Measurements from ENCODE around the gene ALDH1L2.

ALDH1L2 gene

DNA sequence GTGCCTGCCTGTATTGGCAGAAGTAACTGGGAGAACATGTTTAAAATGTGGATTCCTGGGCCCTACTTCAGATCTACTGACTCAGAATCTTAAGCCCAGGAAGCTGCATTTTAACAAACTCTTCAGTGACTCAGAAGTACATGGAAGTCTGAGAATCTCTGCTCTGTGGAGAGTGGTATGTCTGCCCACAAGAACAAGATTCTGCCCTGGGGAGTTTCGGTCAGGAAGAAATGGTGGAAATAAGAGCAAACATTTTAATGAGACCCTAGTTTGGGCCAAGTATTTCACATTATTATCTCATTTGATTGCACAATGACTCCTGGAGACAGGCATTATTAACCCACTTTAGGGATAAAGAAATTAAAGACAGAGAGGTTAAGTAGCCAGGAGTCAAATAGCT, 8.2 kb downstream of the ALDH1L2 start:
- in situ Hi-C loops (cut with MboI; ENCODE audit: low sequenced_read_pairs, unreplicated experiment) = no loop called here
- TF ChIP-seq, protein P1, sequence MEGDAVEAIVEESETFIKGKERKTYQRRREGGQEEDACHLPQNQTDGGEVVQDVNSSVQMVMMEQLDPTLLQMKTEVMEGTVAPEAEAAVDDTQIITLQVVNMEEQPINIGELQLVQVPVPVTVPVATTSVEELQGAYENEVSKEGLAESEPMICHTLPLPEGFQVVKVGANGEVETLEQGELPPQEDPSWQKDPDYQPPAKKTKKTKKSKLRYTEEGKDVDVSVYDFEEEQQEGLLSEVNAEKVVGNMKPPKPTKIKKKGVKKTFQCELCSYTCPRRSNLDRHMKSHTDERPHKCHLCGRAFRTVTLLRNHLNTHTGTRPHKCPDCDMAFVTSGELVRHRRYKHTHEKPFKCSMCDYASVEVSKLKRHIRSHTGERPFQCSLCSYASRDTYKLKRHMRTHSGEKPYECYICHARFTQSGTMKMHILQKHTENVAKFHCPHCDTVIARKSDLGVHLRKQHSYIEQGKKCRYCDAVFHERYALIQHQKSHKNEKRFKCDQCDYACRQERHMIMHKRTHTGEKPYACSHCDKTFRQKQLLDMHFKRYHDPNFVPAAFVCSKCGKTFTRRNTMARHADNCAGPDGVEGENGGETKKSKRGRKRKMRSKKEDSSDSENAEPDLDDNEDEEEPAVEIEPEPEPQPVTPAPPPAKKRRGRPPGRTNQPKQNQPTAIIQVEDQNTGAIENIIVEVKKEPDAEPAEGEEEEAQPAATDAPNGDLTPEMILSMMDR (IDR thresholded peaks at IDR 0.05; ENCODE audit: borderline replicate concordance, control extremely low read depth, extremely low read depth, insufficient read depth, missing control alignments) = no peak
- no peak for DNase-seq (ENCODE audit: low spot score)

DNA sequence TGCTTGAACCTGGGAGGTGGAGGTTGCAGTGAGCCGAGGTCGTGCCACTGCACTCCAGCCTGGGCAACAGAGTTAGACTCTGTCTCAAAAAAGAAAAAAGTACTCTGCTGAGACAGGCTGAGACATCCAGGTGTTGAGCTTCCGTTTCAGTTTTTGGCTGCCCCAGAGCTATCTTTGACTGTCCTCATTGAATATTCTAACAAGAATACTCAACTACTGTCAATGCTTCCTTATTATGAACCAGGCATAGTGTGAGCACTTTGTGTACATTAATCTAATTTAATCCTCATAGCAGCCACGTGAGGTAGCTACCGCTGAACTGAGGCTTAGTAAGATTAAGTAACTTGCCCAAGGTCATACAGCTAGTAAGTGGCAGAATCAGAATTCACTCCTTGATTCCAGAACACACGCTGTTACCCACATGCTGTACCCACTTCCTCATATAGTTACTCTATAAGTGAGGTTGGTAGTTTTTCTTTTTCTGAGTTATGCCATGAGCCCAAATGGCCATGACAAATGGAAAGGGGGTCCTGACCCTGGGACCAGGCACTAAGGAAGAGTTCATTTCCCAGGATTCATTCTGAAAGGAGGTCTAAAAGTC, 11.3 kb downstream of the ALDH1L2 start:
- no peak for DNase-seq (ENCODE audit: low spot score)
- TF ChIP-seq, protein P1 (IDR thresholded peaks at IDR 0.05; ENCODE audit: borderline replicate concordance, control extremely low read depth, extremely low read depth, insufficient read depth, missing control alignments) = no peak
- in situ Hi-C loops (cut with MboI; ENCODE audit: low sequenced_read_pairs, unreplicated experiment) = loop anchor here (25.0 kb wide), 2 partner anchors 386 to 886 kb away; no protein-coding TSS in a partner anchor

DNA sequence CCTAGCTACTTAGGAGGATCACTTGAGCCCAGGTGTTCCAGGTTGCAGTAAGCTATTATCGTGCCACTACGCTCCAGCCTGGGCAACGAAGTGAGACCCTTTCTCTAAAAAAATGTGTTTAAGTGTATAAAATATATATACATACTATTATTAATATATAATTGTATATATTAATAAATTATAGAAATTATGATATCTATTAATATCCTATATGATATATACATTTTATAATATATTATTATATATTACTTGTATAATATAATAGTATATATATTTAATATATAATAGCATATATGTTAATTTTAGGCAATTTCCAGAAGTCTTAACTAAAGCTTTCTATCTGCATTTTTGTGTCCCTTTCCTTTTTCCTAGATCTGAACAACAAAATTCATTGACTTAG, 12.3 kb downstream of the ALDH1L2 start:
- no peak for DNase-seq (ENCODE audit: low spot score)
- TF ChIP-seq, protein P1 (IDR thresholded peaks at IDR 0.05; ENCODE audit: borderline replicate concordance, control extremely low read depth, extremely low read depth, insufficient read depth, missing control alignments) = no peak
- in situ Hi-C loops (cut with MboI; ENCODE audit: low sequenced_read_pairs, unreplicated experiment) = loop anchor here (25.0 kb wide), 2 partner anchors 385 to 885 kb away; no protein-coding TSS in a partner anchor

DNA sequence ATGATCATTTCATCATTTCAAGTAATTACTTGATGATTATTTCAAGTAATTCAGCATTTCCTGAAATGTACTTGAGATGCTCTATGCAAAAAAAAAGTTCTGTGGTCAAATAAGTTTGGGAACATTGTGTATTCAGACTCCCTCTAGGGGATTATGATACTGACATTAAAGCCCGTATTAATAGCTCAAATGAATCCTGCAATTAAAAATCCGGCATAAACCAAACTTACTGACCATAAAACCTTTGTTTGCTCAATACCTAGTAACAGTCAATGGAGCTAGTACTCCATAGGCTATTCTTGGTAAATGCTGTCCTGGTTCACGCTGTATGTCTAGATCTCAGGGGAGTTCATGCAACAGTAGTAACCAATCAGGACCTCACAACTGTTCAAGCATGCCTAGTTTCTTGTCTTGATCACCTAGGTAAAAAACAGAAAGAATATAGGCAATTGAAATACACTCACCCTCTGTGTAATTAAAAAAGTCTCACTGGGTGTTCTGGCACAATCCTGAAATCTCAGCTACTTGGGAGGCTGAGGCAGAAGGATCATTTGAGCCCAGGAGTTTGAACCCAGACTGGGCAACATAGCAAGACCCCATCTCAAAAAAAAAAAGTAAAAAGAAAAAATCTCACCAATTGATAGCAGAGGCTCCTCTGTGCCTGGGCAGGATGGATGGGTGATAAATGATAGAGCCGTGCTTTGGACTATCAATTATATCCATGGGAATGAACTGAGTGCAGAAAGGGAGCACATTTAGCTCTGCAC, 14.1 kb downstream of the ALDH1L2 start:
- no peak for DNase-seq (ENCODE audit: low spot score)
- in situ Hi-C loops (cut with MboI; ENCODE audit: low sequenced_read_pairs, unreplicated experiment) = loop anchor here (10.0 to 25.0 kb wide), 3 partner anchors 383 to 883 kb away; no protein-coding TSS in a partner anchor
- TF ChIP-seq, protein P1 (IDR thresholded peaks at IDR 0.05; ENCODE audit: borderline replicate concordance, control extremely low read depth, extremely low read depth, insufficient read depth, missing control alignments) = no peak

DNA sequence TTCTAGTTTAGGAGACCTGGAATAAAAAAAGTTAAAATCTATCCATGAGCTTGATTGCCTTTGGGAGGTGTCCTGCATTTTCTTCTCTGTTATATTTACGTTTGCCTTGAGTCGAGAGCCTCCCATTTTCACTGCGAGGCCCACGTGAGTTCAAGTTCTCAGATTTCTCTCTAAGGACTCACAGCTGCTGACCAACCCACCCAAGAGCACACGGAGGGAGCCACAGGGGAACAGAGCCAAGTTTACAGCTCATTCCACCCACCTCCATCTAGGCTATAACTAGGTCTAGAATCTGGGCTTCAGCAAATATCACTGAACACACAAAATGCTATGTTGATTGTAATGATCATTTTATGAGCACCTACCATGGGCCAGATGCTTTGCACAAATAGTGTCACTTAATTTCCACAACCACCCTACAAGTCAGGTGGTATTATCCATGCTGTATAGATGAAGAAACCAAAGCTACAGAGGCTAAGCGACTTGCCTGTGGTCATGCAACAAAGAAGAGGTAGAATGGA, 16.7 kb downstream of the ALDH1L2 start:
- in situ Hi-C loops (cut with MboI; ENCODE audit: low sequenced_read_pairs, unreplicated experiment) = loop anchor here (10.0 to 25.0 kb wide), 3 partner anchors 380 to 880 kb away; no protein-coding TSS in a partner anchor
- TF ChIP-seq, protein P1 (IDR thresholded peaks at IDR 0.05; ENCODE audit: borderline replicate concordance, control extremely low read depth, extremely low read depth, insufficient read depth, missing control alignments) = no peak

DNA sequence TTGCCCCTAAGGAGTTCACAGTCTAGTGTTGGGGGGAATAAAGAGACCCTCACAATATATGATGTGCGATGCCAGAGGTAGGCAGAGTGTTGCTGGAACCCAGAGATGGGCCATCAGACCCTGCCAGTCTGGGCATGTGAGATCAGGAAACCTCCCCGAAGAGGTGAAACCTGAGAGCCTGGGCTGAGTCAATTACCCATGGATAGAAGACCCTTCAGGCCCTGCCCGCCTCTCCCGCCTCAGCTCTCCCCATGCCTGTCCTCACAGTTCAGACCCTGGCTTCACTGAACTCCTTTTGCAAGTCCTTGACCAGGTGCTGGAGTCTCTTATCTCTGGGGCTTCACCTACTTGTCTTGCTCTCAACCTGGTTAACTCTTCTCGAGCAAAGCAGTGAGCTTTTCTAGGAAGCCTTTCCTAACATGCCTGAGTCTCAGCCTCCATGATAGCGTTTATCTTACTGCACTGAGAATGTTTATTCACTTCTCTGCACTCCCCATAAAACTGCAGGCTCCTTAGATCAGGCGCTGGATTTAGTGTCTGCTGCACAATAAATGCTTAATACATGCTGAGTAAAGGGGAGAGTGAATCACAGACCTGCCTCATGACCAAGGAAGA, 19.6 kb downstream of the ALDH1L2 start:
- no peak for DNase-seq (ENCODE audit: low spot score)
- TF ChIP-seq, protein P1 (IDR thresholded peaks at IDR 0.05; ENCODE audit: borderline replicate concordance, control extremely low read depth, extremely low read depth, insufficient read depth, missing control alignments) = no peak
- in situ Hi-C loops (cut with MboI; ENCODE audit: low sequenced_read_pairs, unreplicated experiment) = loop anchor here (10.0 to 25.0 kb wide), 3 partner anchors 377 to 877 kb away; no protein-coding TSS in a partner anchor

More for the DNA sequence above, 16.7 kb downstream of the ALDH1L2 start:
- DNase-seq (ENCODE audit: low spot score) = no peak

All from GM13976 (cell line).